Measurements from ENCODE around the gene MICAL2. TPM values are rescaled to one million over a fixed set of nuclear protein-coding genes. Genes with fewer than 3 reads are reported as not detected.

Gene MICAL2
- total and polyA plus RNA-seq, 7 donors = 6.8 to 45.7 (median 15.0) TPM

DNA sequence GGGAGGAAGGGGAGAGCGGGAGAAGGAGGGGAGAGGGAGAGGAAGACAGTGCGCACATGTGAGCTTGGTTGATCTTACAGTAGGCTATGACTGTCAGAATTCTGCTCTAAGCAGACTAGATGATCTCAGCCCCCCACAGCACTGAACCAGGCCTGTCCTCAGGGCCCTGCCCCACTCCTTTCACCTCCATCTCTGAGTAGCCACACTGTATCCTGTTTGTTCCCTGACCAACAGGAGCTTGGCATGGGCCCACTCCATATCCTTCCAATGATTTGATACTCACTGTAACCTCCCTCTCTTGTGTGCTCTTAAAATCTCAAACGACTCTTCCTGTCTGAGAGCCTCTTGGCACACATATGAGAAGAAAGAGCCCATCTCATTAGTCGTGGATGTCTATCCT is 180.9 kb downstream of the MICAL2 start:
- Histone ChIP-seq H3K4me1 (peaks cover 14% of the 10 kb centered on the region), H3K27me3 (ENCODE audit: insufficient read depth in 3 of 3, low read length in 2 of 3) (no peaks in the 10 kb centered on the region), H3K36me3 (ENCODE audit: insufficient read depth in 1 of 2, low read depth in 1 of 2) (no peaks in the 10 kb centered on the region), H3K4me3 (no peak overlapping the region), H3K27ac (no peak overlapping the region), H3K9me3 (no peaks in the 10 kb centered on the region)
- WGBS, 3 donors = 66 to 78% (median 76%) methylated on average over 4 of the region's 4 CpGs
- ATAC-seq (no peak), DNase-seq (no peak)
- TF ChIP-seq, protein P1, sequence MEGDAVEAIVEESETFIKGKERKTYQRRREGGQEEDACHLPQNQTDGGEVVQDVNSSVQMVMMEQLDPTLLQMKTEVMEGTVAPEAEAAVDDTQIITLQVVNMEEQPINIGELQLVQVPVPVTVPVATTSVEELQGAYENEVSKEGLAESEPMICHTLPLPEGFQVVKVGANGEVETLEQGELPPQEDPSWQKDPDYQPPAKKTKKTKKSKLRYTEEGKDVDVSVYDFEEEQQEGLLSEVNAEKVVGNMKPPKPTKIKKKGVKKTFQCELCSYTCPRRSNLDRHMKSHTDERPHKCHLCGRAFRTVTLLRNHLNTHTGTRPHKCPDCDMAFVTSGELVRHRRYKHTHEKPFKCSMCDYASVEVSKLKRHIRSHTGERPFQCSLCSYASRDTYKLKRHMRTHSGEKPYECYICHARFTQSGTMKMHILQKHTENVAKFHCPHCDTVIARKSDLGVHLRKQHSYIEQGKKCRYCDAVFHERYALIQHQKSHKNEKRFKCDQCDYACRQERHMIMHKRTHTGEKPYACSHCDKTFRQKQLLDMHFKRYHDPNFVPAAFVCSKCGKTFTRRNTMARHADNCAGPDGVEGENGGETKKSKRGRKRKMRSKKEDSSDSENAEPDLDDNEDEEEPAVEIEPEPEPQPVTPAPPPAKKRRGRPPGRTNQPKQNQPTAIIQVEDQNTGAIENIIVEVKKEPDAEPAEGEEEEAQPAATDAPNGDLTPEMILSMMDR (IDR thresholded peaks at IDR 0.05) = no peak
- intact Hi-C loops (cut with DNase I) = no loop called here

- DNase-seq (no peak), ATAC-seq (no peak)
- Histone ChIP-seq H3K36me3 (ENCODE audit: insufficient read depth in 1 of 2, low read depth in 1 of 2) (no peaks in the 10 kb centered on the region), H3K9me3 (no peaks in the 10 kb centered on the region), H3K27me3 (ENCODE audit: insufficient read depth in 3 of 3, low read length in 2 of 3) (no peaks in the 10 kb centered on the region), H3K4me1 (peaks cover 10% of the 10 kb centered on the region), H3K27ac (no peak overlapping the region), H3K4me3 (no peak overlapping the region)
- WGBS, 3 donors = 92 to 95% (median 95%) methylated on average over 4 of the region's 4 CpGs
- intact Hi-C loops (cut with DNase I) = no loop called here
- TF ChIP-seq, protein P1 (IDR thresholded peaks at IDR 0.05) = no peak
These were observed 181.4 kb downstream of the MICAL2 start for GRCh38 chr11:12291766-12292165.

- H3K27me3 ChIP-seq (ENCODE audit: insufficient read depth in 3 of 3, low read length in 2 of 3) = no peaks in the 10 kb centered on the region
- peaks cover 6% of the 10 kb centered on the region for H3K4me1 ChIP-seq
- H3K9me3 ChIP-seq = no peaks in the 10 kb centered on the region
- H3K4me3 ChIP-seq = no peak overlapping the region
- no peak overlapping the region for H3K27ac ChIP-seq
- ATAC-seq (peak in 1 of 4 donors; percentile 32), DNase-seq (no peak)
- intact Hi-C loops (cut with DNase I) = no loop called here
- no peaks in the 10 kb centered on the region for H3K36me3 ChIP-seq (ENCODE audit: insufficient read depth in 1 of 2, low read depth in 1 of 2)
- TF ChIP-seq, protein P1 (IDR thresholded peaks at IDR 0.05) = no peak
- WGBS, 3 donors = 93 to 100% (median 100%) methylated on average over 1 of the region's 1 CpG
These were observed 182.4 kb downstream of the MICAL2 start for GRCh38 chr11:12292766-12293165.

DNA sequence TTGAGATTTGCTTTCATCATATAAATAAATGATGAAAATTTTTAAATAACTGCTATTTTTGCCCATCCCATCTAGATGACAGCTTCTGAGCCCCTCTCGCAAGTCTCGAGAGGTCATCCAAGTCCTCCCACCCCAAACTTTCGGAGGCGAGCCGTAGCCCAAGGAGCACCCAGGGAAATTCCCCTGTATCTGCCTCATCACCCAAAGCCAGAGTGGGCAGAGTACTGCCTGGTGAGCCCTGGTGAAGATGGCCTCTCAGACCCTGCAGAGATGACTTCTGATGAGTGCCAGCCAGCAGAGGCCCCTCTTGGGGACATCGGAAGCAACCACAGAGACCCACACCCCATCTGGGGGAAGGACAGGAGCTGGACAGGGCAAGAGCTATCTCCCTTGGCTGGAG is 183.1 kb downstream of the MICAL2 start:
- Histone ChIP-seq H3K36me3 (ENCODE audit: insufficient read depth in 1 of 2, low read depth in 1 of 2) (no peaks in the 10 kb centered on the region), H3K9me3 (peaks cover under 1% of the 10 kb centered on the region), H3K4me3 (no peak overlapping the region), H3K27ac (no peak overlapping the region), H3K4me1 (peaks cover under 1% of the 10 kb centered on the region), H3K27me3 (ENCODE audit: insufficient read depth in 3 of 3, low read length in 2 of 3) (no peaks in the 10 kb centered on the region)
- DNase-seq = no peak
- intact Hi-C loops (cut with DNase I) = no loop called here
- no peak for ATAC-seq
- TF ChIP-seq, protein P1 (IDR thresholded peaks at IDR 0.05) = no peak
- 87% methylated on average over 6 of the region's 6 CpGs for WGBS, 3 donors

DNA sequence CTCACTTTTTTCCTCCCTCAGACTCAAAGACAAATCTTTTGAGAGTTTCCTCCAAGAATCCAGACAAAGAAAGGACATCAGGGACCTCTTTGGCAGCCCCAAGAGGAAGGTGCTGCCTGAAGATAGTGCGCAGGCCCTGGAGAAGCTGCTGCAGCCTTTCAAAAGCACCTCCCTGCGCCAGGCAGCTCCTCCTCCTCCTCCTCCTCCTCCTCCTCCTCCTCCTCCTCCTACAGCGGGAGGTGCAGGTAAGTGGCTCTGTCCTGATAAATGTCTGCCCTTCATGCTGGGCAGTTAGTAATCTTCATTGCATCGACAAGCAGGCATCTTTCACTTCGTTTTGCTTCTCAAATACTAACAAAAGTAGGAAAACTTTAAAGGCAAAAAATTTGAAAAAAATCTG is 184.2 kb downstream of the MICAL2 start:
- Histone ChIP-seq H3K9me3 (peaks cover 7% of the 10 kb centered on the region), H3K36me3 (ENCODE audit: insufficient read depth in 1 of 2, low read depth in 1 of 2) (no peaks in the 10 kb centered on the region), H3K4me3 (no peak overlapping the region), H3K27me3 (ENCODE audit: insufficient read depth in 3 of 3, low read length in 2 of 3) (no peaks in the 10 kb centered on the region), H3K27ac (no peak overlapping the region), H3K4me1 (no peaks in the 10 kb centered on the region)
- intact Hi-C loops (cut with DNase I) = no loop called here
- no peak for DNase-seq
- TF ChIP-seq, protein P1 (IDR thresholded peaks at IDR 0.05) = no peak
- no peak for ATAC-seq
- 85 to 99% (median 92%) methylated on average over 4 of the region's 5 CpGs for WGBS, 3 donors

Data from psoas muscle (tissue), 8 donors.